ACC112 (cell line): Measurements from ENCODE around the gene CNOT4.

Source experiments
- H2AFZ ChIP-seq: fragments of 200-600 bp; sonication (generic); one replicate; pipeline ENCODE4 v1.6.0; 2017; ENCODE audit warnings: antibody characterized with exemption, low read length; ENCODE audit not compliant: unreplicated experiment
- H3K27ac ChIP-seq: fragments of 200-600 bp; sonication (generic); 2 replicates; pipeline ENCODE4 v1.5.1; 2014; ENCODE audit warnings: low read depth, mild to moderate bottlenecking, antibody characterized with exemption, low read length, moderate library complexity
- H3K27me3 ChIP-seq: fragments of 200-600 bp; sonication (generic); 2 replicates; pipeline ENCODE4 v1.6.1; 2014; ENCODE audit warnings: mild to moderate bottlenecking, antibody characterized with exemption, low read length, moderate library complexity, mixed read lengths; ENCODE audit not compliant: insufficient read depth
- H3K36me3 ChIP-seq: fragments of 200-600 bp; sonication (generic); 2 replicates; pipeline ENCODE4 v1.6.1; 2016; ENCODE audit warnings: mild to moderate bottlenecking, antibody characterized with exemption, low read length, moderate library complexity, mixed read lengths; ENCODE audit not compliant: insufficient read depth
- H3K4me1 ChIP-seq: fragments of 200-600 bp; sonication (generic); one replicate; pipeline ENCODE4 v1.6.1; 2016; ENCODE audit warnings: low read length, mixed read lengths; ENCODE audit not compliant: insufficient read depth, unreplicated experiment, control insufficient read depth
- H3K4me3 ChIP-seq: fragments of 200-600 bp; sonication (generic); 2 replicates; pipeline ENCODE4 v1.5.1; 2014; ENCODE audit warnings: mild to moderate bottlenecking, low read depth, low read length
- H3K79me2 ChIP-seq: fragments of 200-600 bp; sonication (generic); one replicate; pipeline ENCODE4 v1.6.0; 2016; ENCODE audit warnings: low read length; ENCODE audit not compliant: control insufficient read depth, unreplicated experiment, insufficient read depth

The CNOT4 gene

DNA sequence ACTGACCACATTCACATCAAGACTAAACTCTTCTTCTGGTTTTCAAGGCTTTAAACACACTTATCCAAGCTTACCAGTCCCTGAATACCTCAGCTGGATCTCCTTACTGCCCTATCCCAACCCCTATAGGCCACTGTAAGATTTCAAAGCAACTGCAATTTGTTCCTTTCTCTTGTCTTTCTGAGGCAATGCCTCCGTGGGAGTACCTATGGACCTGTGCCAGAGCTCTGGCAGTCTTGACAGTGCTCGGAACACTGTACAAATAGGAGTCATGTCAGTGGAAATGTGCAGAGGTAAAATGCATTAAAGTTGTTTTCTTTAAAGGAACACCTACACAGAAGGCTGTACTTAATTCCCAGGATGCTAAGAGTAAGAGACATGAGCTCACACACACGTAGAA lies 124.7 kb downstream of the CNOT4 start:
- Histone ChIP-seq H3K4me1 (peaks cover 26% of the 10 kb centered on the region), H3K36me3 (no peaks in the 10 kb centered on the region), H2AFZ (no peak overlapping the region), H3K79me2 (no peaks in the 10 kb centered on the region), H3K27me3 (no peaks in the 10 kb centered on the region), H3K27ac (no peak overlapping the region), H3K4me3 (no peak overlapping the region)

DNA sequence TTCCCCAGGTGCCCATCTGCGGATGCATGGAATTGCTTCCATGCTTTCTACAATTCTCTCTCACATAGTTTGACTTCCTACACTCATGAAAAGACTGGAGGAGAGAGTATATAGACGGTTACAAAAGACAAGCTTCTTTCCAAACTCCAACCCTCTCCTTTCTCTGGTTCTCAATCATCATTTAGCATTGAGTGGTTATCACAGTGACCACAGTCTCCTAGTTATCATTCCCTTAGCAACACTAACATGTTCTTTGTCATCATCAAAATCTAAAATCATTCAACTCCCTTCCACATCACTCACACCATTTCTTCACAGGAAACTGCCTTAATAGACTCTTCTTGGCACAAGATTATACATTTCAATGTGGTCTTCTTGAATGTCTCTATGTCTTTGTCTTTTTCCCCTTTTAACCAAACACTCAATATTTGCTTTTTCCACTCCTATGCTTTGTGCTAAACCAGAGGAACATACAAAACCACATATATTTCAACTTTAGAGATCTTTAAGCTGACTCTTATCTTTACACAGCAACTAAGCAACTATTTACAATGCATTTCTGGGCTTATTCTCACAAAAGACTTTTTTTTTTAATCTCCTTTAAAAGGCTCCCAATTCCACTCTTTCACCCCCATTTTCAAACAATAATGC lies 126.3 kb downstream of the CNOT4 start:
- Histone ChIP-seq H3K4me1 (peaks cover 26% of the 10 kb centered on the region), H3K27me3 (no peaks in the 10 kb centered on the region), H3K4me3 (no peak overlapping the region), H3K36me3 (no peaks in the 10 kb centered on the region), H2AFZ (no peak overlapping the region), H3K79me2 (no peaks in the 10 kb centered on the region), H3K27ac (no peak overlapping the region)

DNA sequence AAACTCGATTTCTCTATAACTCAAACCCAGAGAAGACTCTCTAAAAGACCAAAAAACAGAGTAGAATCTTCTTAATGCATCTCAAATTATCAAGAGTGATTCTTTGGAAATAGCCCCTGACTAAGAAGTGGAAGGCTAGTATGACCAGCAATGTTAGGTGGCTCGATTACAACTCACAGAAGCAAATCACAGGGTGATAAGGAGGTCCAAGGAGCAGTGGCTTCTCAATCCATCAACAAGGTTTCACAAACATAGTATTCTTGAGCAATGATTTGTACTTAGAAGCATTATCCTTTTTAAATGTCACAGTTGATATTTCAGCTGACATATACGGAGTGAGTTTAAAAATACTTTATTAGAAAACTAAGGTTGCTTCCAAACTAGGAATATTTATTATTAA lies 127.7 kb downstream of the CNOT4 start:
- Histone ChIP-seq H2AFZ (no peak overlapping the region), H3K27ac (no peak overlapping the region), H3K79me2 (no peaks in the 10 kb centered on the region), H3K36me3 (no peaks in the 10 kb centered on the region), H3K4me3 (no peak overlapping the region), H3K4me1 (peaks cover 25% of the 10 kb centered on the region), H3K27me3 (no peaks in the 10 kb centered on the region)

DNA sequence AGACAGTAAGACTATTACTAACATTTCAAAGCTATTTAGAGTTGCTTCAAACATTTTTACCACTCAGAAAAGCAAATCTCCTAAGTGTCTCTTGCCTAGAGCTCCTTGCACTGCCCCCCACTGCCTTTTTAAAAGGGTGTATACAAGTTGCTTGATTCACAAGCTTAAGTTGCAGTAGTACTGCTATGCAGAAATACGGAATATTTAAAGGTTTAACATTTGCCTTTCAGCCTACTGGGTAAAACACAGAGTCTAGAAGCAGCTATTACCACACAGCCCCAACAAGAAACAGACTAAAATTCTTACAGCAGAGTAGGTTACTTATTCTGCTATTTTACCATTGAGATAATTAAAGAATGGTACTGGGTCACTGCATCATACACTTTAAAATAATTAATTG lies 128.5 kb downstream of the CNOT4 start:
- Histone ChIP-seq H3K36me3 (no peaks in the 10 kb centered on the region), H3K27ac (no peak overlapping the region), H3K4me3 (no peak overlapping the region), H3K4me1 (peaks cover 17% of the 10 kb centered on the region), H3K79me2 (no peaks in the 10 kb centered on the region), H2AFZ (no peak overlapping the region), H3K27me3 (no peaks in the 10 kb centered on the region)

DNA sequence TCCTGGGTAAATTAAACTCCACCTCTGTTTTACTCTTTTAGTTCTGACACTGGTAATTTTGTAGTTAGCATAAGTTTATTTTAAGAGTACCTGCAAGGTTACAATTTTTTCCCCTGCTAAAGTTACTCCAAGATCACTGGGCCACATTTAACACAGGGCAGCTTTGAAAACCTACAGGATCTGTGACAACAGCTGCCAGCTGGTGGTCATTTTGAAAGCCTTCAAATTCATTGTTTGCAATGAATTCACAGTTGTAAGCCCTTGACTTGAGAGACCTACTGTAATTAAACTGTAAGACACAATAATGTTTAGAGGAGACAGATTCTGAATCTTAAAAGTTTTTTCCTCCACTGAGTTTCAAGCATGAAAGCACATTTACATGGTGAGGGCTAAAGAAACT lies 129.6 kb downstream of the CNOT4 start:
- no peak overlapping the region for H3K27ac ChIP-seq
- no peaks in the 10 kb centered on the region for H3K36me3 ChIP-seq
- no peak overlapping the region for H2AFZ ChIP-seq
- H3K79me2 ChIP-seq: no peaks in the 10 kb centered on the region
- no peaks in the 10 kb centered on the region for H3K27me3 ChIP-seq
- H3K4me1 ChIP-seq: peaks cover 7% of the 10 kb centered on the region
- H3K4me3 ChIP-seq: no peak overlapping the region

DNA sequence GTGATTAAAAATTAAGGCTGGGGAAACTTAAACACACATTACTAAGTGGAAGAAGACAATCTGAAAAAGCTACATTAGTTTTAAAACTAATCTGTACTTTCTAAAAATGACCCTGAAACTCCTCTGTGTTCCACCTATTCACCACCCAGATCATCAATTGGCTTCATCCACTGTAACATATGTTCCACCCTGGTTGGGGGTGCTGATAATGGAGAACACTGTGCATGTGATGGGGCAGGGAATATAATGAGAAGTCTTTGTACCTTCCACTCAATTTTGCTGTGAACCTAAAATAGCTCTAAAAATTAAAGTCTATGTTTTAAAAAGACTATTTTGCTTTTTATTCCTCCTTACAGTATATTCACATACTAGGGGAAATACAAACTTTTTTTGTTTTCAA lies 132.7 kb downstream of the CNOT4 start:
- H3K4me1 ChIP-seq: no peaks in the 10 kb centered on the region
- H3K27ac ChIP-seq: no peak overlapping the region
- H2AFZ ChIP-seq: no peak overlapping the region
- no peaks in the 10 kb centered on the region for H3K36me3 ChIP-seq
- no peak overlapping the region for H3K4me3 ChIP-seq
- H3K27me3 ChIP-seq: no peaks in the 10 kb centered on the region
- H3K79me2 ChIP-seq: no peaks in the 10 kb centered on the region

DNA sequence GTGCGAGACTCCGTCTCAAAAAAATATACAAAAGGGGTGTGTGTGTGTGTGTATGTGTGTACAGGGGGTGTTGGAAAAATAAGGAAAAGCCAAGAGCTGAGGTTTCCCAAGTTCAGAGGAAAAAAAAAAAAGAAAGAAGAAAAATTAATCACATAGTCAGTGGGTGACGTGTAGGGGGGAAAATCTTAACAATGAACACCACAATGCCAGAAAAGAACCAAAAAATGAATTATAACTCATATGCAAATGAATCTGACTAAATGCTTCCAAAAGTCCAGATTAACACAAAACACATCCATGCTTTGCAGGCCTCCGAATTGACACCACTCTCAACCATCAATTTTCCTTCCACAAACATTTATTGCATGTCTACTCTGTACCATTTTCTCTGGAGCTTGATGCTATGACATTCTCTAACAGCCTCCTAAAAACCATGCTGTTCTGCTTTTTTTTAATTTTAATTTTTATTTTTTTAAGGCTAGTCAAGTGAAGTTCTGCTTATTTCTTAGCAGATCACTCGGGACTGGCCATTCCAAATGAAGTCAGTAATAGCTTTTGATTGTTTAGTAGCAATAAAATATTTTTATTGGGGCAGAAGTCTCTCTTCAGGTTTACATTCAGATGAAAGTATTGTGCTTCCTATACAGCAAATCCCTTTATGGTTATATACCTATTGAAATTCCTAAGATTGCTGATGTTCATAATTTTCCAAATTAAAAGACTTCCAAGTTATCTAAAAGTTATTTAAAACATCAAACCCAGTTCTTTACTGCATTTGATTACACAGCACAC lies 133.8 kb downstream of the CNOT4 start:
- no peaks in the 10 kb centered on the region for H3K36me3 ChIP-seq
- H3K4me1 ChIP-seq: no peaks in the 10 kb centered on the region
- H3K79me2 ChIP-seq: no peaks in the 10 kb centered on the region
- no peak overlapping the region for H2AFZ ChIP-seq
- no peaks in the 10 kb centered on the region for H3K27me3 ChIP-seq
- no peak overlapping the region for H3K27ac ChIP-seq
- H3K4me3 ChIP-seq: no peak overlapping the region

DNA sequence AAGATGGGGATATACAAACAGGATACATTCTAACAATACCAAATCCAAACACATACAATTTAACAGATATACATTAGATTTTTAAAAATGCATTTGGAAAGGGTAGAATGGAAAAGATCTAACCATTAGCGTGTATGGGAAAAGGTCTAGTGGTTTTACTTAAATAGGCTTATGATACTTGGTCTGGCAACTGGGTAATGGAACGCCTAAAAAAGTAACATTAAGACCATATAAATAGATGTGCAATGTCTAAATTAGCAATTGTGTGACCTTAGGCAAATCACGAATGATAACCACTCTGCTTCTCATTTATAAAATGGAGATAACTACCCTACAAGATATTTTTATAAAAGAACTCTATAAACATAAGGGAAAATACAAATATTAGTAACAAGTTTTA lies 135.2 kb downstream of the CNOT4 start:
- no peak overlapping the region for H2AFZ ChIP-seq
- H3K27me3 ChIP-seq: no peaks in the 10 kb centered on the region
- no peaks in the 10 kb centered on the region for H3K79me2 ChIP-seq
- no peak overlapping the region for H3K27ac ChIP-seq
- H3K36me3 ChIP-seq: no peaks in the 10 kb centered on the region
- no peak overlapping the region for H3K4me3 ChIP-seq
- H3K4me1 ChIP-seq: no peaks in the 10 kb centered on the region

DNA sequence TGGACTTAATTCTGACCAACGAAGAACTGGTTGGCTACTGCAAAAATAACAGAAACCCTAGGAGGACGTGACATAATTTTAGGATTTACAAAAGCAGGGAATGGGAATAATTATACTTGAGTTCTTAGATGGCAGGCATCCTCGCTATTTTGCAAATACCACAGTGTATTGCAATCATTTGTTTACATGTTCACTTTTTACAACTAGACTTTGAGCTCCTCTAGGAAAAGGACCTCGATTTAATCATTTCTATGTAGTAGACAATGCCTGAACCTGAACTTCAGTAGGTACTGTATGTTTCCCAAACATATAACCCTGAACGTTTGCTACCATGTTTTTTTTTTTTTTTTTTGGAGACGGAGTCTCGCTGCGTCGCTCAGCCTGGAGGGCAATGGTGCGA lies 137.7 kb downstream of the CNOT4 start:
- H3K4me3 ChIP-seq: no peak overlapping the region
- H3K4me1 ChIP-seq: no peaks in the 10 kb centered on the region
- H3K27me3 ChIP-seq: no peaks in the 10 kb centered on the region
- no peaks in the 10 kb centered on the region for H3K36me3 ChIP-seq
- H2AFZ ChIP-seq: no peak overlapping the region
- H3K79me2 ChIP-seq: no peaks in the 10 kb centered on the region
- no peak overlapping the region for H3K27ac ChIP-seq

DNA sequence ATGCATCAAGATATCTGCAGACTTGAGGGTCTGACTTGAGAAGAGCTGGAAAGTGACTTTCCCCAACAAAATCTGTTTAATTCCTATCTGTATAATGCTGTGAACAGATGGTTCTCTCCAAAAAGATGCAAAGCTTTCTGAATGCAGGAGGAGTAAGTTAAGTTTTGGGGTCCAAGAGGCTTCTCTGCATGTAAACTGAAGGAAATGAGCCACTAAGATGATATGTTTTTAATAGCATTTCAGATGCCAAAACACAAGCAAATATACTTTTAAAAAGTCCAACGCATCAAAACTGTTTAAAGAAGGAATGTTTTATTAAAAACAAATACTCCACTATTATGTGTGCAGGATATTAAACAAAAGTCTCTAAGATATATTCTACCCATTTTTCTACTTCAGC lies 139.2 kb downstream of the CNOT4 start:
- H3K27me3 ChIP-seq: no peaks in the 10 kb centered on the region
- H3K27ac ChIP-seq: no peak overlapping the region
- H3K4me3 ChIP-seq: no peak overlapping the region
- no peaks in the 10 kb centered on the region for H3K79me2 ChIP-seq
- no peaks in the 10 kb centered on the region for H3K4me1 ChIP-seq
- H2AFZ ChIP-seq: no peak overlapping the region
- no peaks in the 10 kb centered on the region for H3K36me3 ChIP-seq

DNA sequence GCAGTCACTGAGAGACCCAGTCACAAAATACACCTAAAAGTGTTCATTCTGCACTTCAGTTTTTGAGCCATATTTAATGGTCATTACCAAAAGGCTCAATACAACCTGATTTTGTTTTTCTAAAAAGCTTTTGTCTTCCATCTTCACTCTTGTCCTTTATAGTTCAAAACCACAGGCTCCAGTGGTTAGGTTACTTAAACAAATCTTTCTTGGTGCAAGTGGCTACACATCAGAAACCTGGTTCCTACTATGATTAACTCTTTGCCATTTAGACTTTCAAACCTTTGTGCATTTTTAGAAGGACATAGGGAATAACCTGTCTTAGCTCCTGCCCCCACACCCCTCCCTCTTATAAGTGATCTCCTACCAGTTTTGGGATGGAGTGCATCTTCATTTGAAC lies 140.5 kb downstream of the CNOT4 start:
- H3K27ac ChIP-seq: no peak overlapping the region

More for the DNA sequence above, 140.5 kb downstream of the CNOT4 start:
- no peaks in the 10 kb centered on the region for H3K36me3 ChIP-seq
- H3K4me1 ChIP-seq: no peaks in the 10 kb centered on the region
- no peaks in the 10 kb centered on the region for H3K27me3 ChIP-seq
- no peaks in the 10 kb centered on the region for H3K79me2 ChIP-seq
- no peak overlapping the region for H3K4me3 ChIP-seq
- H2AFZ ChIP-seq: no peak overlapping the region
